Liver (tissue), 9 donors: ENCODE data around the gene EP400. TPM values are rescaled to one million over a fixed set of nuclear protein-coding genes. Genes with fewer than 3 reads are reported as not detected.

Experiments used
- DNase-seq: peaks from one replicate; pipeline ENCODE4 v3.0.0-alpha.2; 2017; ENCODE audit warnings: low spot score
- H3K27ac ChIP-seq, 2 donors: one replicate each; pipeline ENCODE4 v1.7.0; 2013; ENCODE audit warnings: inconsistent platforms in 2 of 2, low read length in 2 of 2, control low read depth in 1 of 2, low read depth in 1 of 2, mild to moderate bottlenecking in 1 of 2
- H3K27me3 ChIP-seq, 4 donors: one replicate each; pipeline versions ENCODE4 v1.6.1 to v1.7.0; 2013; ENCODE audit warnings: low read length in 3 of 4, inconsistent platforms in 1 of 4, mild to moderate bottlenecking in 1 of 4, moderate library complexity in 1 of 4; ENCODE audit not compliant: control insufficient read depth in 4 of 4, insufficient read depth in 4 of 4
- H3K36me3 ChIP-seq, 4 donors: one replicate each; pipeline versions ENCODE4 v1.6.1 to v1.7.0; 2013; ENCODE audit warnings: low read length in 3 of 4, mild to moderate bottlenecking in 3 of 4, low read depth in 1 of 4, moderate library complexity in 1 of 4; ENCODE audit not compliant: control insufficient read depth in 4 of 4, insufficient read depth in 3 of 4
- H3K4me1 ChIP-seq, 4 donors: one replicate each; pipeline versions ENCODE4 v1.6.1 to v1.7.0; 2013; ENCODE audit warnings: low read length in 3 of 4, mild to moderate bottlenecking in 3 of 4, moderate library complexity in 1 of 4; ENCODE audit not compliant: control insufficient read depth in 4 of 4, insufficient read depth in 4 of 4
- H3K4me3 ChIP-seq, 3 donors: one replicate each; pipeline versions ENCODE4 v1.6.1 to v1.7.0; 2013; ENCODE audit warnings: low read length in 3 of 3, control low read depth in 1 of 3, low read depth in 1 of 3, mild to moderate bottlenecking in 1 of 3
- H3K9ac ChIP-seq, 2 donors: one replicate each; pipeline ENCODE4 v1.7.0; 2013; ENCODE audit warnings: low read length in 2 of 2, mild to moderate bottlenecking in 2 of 2, moderate library complexity in 2 of 2, control low read depth in 1 of 2, low read depth in 1 of 2
- H3K9me3 ChIP-seq, 4 donors: one replicate each; pipeline versions ENCODE4 v1.6.1 to v1.7.0; 2013; ENCODE audit warnings: low read length in 3 of 4; ENCODE audit not compliant: control insufficient read depth in 4 of 4
- EGR1 ChIP-seq, 2 donors: IDR thresholded peaks; 2 replicates each; pipeline ENCODE4 v1.6.1; 2016 to 2018; ENCODE audit warnings: antibody characterized with exemption in 2 of 2, low read depth in 2 of 2
- FOXA1 ChIP-seq: IDR thresholded peaks from 2 replicates; pipeline ENCODE4 v1.6.1; 2016; ENCODE audit warnings: antibody characterized with exemption
- FOXA2 ChIP-seq: IDR thresholded peaks from 2 replicates; pipeline ENCODE4 v1.6.1; 2016; ENCODE audit warnings: antibody characterized with exemption
- GABPA ChIP-seq, 2 donors: IDR thresholded peaks in 1 of 2; conservative IDR thresholded peaks in 1 of 2; 2 replicates each; pipeline ENCODE4 v1.6.1; 2016; ENCODE audit warnings: antibody characterized with exemption in 2 of 2, mild to moderate bottlenecking in 1 of 2, moderate library complexity in 1 of 2
- HNF4A ChIP-seq, 2 donors: conservative IDR thresholded peaks; 2 replicates each; pipeline ENCODE4 v1.6.1; 2016; ENCODE audit warnings: antibody characterized with exemption in 2 of 2, mild to moderate bottlenecking in 2 of 2
- HNF4G ChIP-seq: IDR thresholded peaks from 2 replicates; pipeline ENCODE4 v1.6.1; 2016; ENCODE audit warnings: antibody characterized with exemption
- RAD21 ChIP-seq, 2 donors: IDR thresholded peaks; 2 replicates each; pipeline ENCODE4 v1.6.1; 2016; ENCODE audit warnings: antibody characterized with exemption in 2 of 2, mild to moderate bottlenecking in 2 of 2
- RXRA ChIP-seq, 2 donors: IDR thresholded peaks; 2 replicates each; pipeline ENCODE4 v1.6.1; 2017 to 2018; ENCODE audit warnings: antibody characterized with exemption in 2 of 2, mild to moderate bottlenecking in 1 of 2
- SP1 ChIP-seq: IDR thresholded peaks from 2 replicates; pipeline ENCODE4 v1.6.1; 2018; ENCODE audit warnings: antibody characterized with exemption, mild to moderate bottlenecking
- TAF1 ChIP-seq: conservative IDR thresholded peaks from 2 replicates; pipeline ENCODE4 v1.6.1; 2016; ENCODE audit warnings: antibody characterized with exemption, mild to moderate bottlenecking
- YY1 ChIP-seq: IDR thresholded peaks from 2 replicates; pipeline ENCODE4 v1.6.1; 2016; ENCODE audit warnings: antibody characterized with exemption, mild to moderate bottlenecking
- WGBS: extraction: QIAGEN DNeasy Blood & Tissue Kit; methylation state at CpG from one replicate; pipeline ENCODE4 v1.1.7; 2013; 5-methylcytosine and 5-hydroxymethylcytosine counted together
- polyA plus RNA-seq, 2 donors: library from polyadenylated mRNA; stranded (reverse) in 1 of 2; unstranded in 1 of 2; fragments of 200-250 nt in 1 of 2; fragments of >200 nt in 1 of 2; fragmentation: Nextera tagmentation in 1 of 2; extraction: Ambion mirVana in 1 of 2; gene quantifications; one replicate each; pipeline versions ENCODE4 v1.2.1 to v1.2.3, GENCODE V29; 2013 to 2015
- total RNA-seq, 2 donors: library from RNA; depleted of rRNA; stranded (reverse); fragments of >200 nt; gene quantifications; one replicate each; pipeline ENCODE4 v1.2.3, GENCODE V29; 2014
- TF ChIP-seq, protein P1 (sequence below): IDR thresholded peaks from 2 replicates; pipeline ENCODE4 v1.6.1; 2016; ENCODE audit warnings: antibody characterized with exemption
- TF ChIP-seq, protein P2 (sequence below): fragments of 150-350 bp; IDR thresholded peaks from 2 replicates; pipeline ENCODE4 v1.5.1; 2017; ENCODE audit warnings: improper control_type of control experiment, low read depth, low read length; ENCODE audit not compliant: missing input control
- TF ChIP-seq, protein P3 (sequence below): IDR thresholded peaks from 2 replicates; pipeline ENCODE4 v1.6.1; 2016; ENCODE audit warnings: antibody characterized with exemption, mild to moderate bottlenecking
- donor health status: healthy.
- donor health status: healthy.
- donor health status: healthy.
- donor health status: healthy.
- donor health status: healthy.

EP400 gene
- total and polyA plus RNA-seq, 4 donors, result 4.7 to 12.4 (median 7.1) TPM

GRCh38 chr12:132014092-132014914, 64.6 kb downstream of the EP400 start:
- peaks cover 25 to 80% (median 52%) of the 10 kb centered on the region in 4 donors for H3K36me3 ChIP-seq
- no peak for TF ChIP-seq FOXA2
- TF ChIP-seq SP1, result no peak
- TF ChIP-seq, protein P1, sequence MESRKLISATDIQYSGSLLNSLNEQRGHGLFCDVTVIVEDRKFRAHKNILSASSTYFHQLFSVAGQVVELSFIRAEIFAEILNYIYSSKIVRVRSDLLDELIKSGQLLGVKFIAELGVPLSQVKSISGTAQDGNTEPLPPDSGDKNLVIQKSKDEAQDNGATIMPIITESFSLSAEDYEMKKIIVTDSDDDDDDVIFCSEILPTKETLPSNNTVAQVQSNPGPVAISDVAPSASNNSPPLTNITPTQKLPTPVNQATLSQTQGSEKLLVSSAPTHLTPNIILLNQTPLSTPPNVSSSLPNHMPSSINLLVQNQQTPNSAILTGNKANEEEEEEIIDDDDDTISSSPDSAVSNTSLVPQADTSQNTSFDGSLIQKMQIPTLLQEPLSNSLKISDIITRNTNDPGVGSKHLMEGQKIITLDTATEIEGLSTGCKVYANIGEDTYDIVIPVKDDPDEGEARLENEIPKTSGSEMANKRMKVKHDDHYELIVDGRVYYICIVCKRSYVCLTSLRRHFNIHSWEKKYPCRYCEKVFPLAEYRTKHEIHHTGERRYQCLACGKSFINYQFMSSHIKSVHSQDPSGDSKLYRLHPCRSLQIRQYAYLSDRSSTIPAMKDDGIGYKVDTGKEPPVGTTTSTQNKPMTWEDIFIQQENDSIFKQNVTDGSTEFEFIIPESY, result no peak
- TF ChIP-seq, protein P2, sequence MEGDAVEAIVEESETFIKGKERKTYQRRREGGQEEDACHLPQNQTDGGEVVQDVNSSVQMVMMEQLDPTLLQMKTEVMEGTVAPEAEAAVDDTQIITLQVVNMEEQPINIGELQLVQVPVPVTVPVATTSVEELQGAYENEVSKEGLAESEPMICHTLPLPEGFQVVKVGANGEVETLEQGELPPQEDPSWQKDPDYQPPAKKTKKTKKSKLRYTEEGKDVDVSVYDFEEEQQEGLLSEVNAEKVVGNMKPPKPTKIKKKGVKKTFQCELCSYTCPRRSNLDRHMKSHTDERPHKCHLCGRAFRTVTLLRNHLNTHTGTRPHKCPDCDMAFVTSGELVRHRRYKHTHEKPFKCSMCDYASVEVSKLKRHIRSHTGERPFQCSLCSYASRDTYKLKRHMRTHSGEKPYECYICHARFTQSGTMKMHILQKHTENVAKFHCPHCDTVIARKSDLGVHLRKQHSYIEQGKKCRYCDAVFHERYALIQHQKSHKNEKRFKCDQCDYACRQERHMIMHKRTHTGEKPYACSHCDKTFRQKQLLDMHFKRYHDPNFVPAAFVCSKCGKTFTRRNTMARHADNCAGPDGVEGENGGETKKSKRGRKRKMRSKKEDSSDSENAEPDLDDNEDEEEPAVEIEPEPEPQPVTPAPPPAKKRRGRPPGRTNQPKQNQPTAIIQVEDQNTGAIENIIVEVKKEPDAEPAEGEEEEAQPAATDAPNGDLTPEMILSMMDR, result no peak
- TF ChIP-seq RAD21 (IDR thresholded peaks at IDR 0.05), result no peak
- no peak for TF ChIP-seq FOXA1
- TF ChIP-seq YY1, result no peak
- TF ChIP-seq EGR1 (IDR thresholded peaks at IDR 0.05; ENCODE audit: low read depth in 2 of 2), result no peak
- no peak for TF ChIP-seq RXRA (IDR thresholded peaks at IDR 0.05)
- TF ChIP-seq TAF1, result no peak
- no peaks in the 10 kb centered on the region for H3K9me3 ChIP-seq
- H3K4me1 ChIP-seq, result no peaks in the 10 kb centered on the region
- H3K27me3 ChIP-seq, result no peaks in the 10 kb centered on the region
- H3K4me3 ChIP-seq, result no peak overlapping the region
- 94% methylated on average over 22 of the region's 22 CpGs for WGBS
- H3K27ac ChIP-seq, result no peak overlapping the region
- H3K9ac ChIP-seq, result no peak overlapping the region
- DNase-seq, result no peak

- Histone ChIP-seq H3K27me3 (no peaks in the 10 kb centered on the region), H3K36me3 (peaks cover 28 to 85% (median 56%) of the 10 kb centered on the region in 4 donors), H3K4me3 (no peak overlapping the region), H3K9ac (no peak overlapping the region), H3K4me1 (no peaks in the 10 kb centered on the region), H3K9me3 (no peaks in the 10 kb centered on the region), H3K27ac (no peak overlapping the region)
- no peak for DNase-seq
- 94% methylated on average over 7 of the region's 7 CpGs for WGBS
- TF ChIP-seq, protein P3, sequence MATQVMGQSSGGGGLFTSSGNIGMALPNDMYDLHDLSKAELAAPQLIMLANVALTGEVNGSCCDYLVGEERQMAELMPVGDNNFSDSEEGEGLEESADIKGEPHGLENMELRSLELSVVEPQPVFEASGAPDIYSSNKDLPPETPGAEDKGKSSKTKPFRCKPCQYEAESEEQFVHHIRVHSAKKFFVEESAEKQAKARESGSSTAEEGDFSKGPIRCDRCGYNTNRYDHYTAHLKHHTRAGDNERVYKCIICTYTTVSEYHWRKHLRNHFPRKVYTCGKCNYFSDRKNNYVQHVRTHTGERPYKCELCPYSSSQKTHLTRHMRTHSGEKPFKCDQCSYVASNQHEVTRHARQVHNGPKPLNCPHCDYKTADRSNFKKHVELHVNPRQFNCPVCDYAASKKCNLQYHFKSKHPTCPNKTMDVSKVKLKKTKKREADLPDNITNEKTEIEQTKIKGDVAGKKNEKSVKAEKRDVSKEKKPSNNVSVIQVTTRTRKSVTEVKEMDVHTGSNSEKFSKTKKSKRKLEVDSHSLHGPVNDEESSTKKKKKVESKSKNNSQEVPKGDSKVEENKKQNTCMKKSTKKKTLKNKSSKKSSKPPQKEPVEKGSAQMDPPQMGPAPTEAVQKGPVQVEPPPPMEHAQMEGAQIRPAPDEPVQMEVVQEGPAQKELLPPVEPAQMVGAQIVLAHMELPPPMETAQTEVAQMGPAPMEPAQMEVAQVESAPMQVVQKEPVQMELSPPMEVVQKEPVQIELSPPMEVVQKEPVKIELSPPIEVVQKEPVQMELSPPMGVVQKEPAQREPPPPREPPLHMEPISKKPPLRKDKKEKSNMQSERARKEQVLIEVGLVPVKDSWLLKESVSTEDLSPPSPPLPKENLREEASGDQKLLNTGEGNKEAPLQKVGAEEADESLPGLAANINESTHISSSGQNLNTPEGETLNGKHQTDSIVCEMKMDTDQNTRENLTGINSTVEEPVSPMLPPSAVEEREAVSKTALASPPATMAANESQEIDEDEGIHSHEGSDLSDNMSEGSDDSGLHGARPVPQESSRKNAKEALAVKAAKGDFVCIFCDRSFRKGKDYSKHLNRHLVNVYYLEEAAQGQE, result no peak
- TF ChIP-seq HNF4A (conservative IDR thresholded peaks at IDR 0.05), result no peak
- TF ChIP-seq, protein P1, result no peak
- TF ChIP-seq, protein P2, result no peak
- TF ChIP-seq HNF4G, result no peak
- TF ChIP-seq GABPA (IDR thresholded peaks at IDR 0.05 in 1 of 2, conservative IDR thresholded peaks at IDR 0.05 in 1 of 2), result no peak
- TF ChIP-seq YY1, result no peak
- TF ChIP-seq SP1, result no peak
These were observed 65.2 kb downstream of the EP400 start for GRCh38 chr12:132014915-132015280.
